ENCODE measurements around the gene SRSF12. TPM values are rescaled to one million over a fixed set of nuclear protein-coding genes. Genes with fewer than 3 reads are reported as not detected.

The SRSF12 gene
- total and polyA plus RNA-seq, 9 of the 15 experiments (the other 6 are each of a cell fraction or from before 2014, with no cell fraction given) = not detected

DNA sequence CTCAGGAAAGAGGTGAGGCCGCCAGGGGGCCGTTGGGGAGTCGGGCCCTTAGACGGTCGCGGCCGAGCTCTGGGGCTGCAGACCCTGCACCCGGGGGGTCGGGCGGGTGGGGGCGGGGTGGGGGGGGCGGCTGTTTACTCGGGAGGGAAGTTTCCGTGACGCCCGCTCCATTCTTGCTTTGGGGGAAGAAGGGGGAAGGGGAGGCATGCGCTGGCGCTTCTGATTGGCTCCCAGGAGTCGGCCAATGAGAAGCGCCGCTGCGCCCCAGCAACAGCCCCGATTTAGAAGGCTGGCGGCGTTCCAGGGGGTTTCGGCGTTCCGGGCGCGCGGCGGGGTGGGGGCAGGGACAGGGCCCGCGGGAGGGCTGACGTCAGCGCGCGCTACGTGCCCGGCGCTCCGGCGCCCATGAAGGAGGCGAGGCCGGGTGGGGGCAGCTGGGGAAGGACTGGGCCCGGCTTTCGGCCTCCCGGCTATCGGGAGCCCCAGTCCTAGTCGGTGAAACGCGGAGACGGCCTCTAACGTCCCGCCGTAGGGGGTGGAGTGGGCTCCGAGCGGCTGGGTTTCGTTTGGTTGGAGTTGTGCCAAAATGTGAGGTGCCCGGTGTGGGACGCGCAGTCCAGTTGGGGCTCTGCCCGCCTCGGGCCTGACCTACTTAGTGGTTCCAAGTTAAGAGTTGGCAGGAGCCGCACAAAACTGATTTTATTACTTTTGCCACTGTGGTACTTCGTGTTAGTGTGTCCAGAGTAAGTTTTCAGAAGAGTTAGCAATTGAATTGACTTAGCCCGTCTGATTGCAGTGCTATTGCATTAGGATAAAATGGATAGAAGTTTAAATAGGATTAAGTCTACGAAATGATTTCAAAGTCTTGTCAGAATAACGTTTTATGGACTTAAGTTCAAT is 36.2 kb downstream of the SRSF12 start (continued):
- TF ChIP-seq RNF2 (IDR thresholded peaks at IDR 0.05) (peak; percentile 51), SMAD3 (CRISPR knock-in tag; conservative IDR thresholded peaks at IDR 0.05) (peak; percentile 65; the same call in 1 of the 2 replicates), PML (IDR thresholded peaks at IDR 0.05; ENCODE audit: low read length) (peak; percentile 54; the same call in 1 of the 2 replicates), CBFB (CRISPR knock-in tag; IDR thresholded peaks at IDR 0.05) (no peak), ZNF143 (CRISPR knock-in tag; IDR thresholded peaks at IDR 0.05) (no peak), SMARCB1 (IDR thresholded peaks at IDR 0.05; ENCODE audit: insufficient read length, low read depth) (no peak), CREM (IDR thresholded peaks at IDR 0.05; ENCODE audit: low read depth) (peak; percentile 94), NRF1 (conservative IDR thresholded peaks at IDR 0.05 in 1 of 2, IDR thresholded peaks at IDR 0.05 in 1 of 2) (peak; percentile 70 to 75), ZNF717 (CRISPR knock-in tag; IDR thresholded peaks at IDR 0.05) (no peak), MAZ (CRISPR knock-in tag; conservative IDR thresholded peaks at IDR 0.05 in 1 of 2, IDR thresholded peaks at IDR 0.05 in 1 of 2) (peak; percentile 92 to 95), KDM5B (IDR thresholded peaks at IDR 0.05; ENCODE audit: insufficient replicate concordance, low read depth, low read length) (peak; percentile 80), RB1 (IDR thresholded peaks at IDR 0.05; ENCODE audit: low read depth) (peak; percentile 72), TAF1 (IDR thresholded peaks at IDR 0.05; ENCODE audit: control insufficient read depth, extremely low read depth, insufficient read depth, low read length, severe bottlenecking) (peak; percentile 45), SUPT5H (IDR thresholded peaks at IDR 0.05) (peak; percentile 82), PCBP2 (IDR thresholded peaks at IDR 0.05; ENCODE audit: low read depth, low read length, poor library complexity, severe bottlenecking) (no peak), SMAD4 (CRISPR knock-in tag; conservative IDR thresholded peaks at IDR 0.05) (peak; percentile 44)
- TF ChIP-seq, protein P1, sequence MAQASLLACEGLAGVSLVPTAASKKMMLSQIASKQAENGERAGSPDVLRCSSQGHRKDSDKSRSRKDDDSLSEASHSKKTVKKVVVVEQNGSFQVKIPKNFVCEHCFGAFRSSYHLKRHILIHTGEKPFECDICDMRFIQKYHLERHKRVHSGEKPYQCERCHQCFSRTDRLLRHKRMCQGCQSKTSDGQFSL (CRISPR knock-in tag; IDR thresholded peaks at IDR 0.05) = peak; percentile 28; the same call in 1 of the 2 replicates
- TF ChIP-seq, protein P1 (tag; IDR thresholded peaks at IDR 0.05) = peak in 1 of 2 experiments; percentile 77; a peak in 2 of 4 replicates
- TF ChIP-seq, protein P2, sequence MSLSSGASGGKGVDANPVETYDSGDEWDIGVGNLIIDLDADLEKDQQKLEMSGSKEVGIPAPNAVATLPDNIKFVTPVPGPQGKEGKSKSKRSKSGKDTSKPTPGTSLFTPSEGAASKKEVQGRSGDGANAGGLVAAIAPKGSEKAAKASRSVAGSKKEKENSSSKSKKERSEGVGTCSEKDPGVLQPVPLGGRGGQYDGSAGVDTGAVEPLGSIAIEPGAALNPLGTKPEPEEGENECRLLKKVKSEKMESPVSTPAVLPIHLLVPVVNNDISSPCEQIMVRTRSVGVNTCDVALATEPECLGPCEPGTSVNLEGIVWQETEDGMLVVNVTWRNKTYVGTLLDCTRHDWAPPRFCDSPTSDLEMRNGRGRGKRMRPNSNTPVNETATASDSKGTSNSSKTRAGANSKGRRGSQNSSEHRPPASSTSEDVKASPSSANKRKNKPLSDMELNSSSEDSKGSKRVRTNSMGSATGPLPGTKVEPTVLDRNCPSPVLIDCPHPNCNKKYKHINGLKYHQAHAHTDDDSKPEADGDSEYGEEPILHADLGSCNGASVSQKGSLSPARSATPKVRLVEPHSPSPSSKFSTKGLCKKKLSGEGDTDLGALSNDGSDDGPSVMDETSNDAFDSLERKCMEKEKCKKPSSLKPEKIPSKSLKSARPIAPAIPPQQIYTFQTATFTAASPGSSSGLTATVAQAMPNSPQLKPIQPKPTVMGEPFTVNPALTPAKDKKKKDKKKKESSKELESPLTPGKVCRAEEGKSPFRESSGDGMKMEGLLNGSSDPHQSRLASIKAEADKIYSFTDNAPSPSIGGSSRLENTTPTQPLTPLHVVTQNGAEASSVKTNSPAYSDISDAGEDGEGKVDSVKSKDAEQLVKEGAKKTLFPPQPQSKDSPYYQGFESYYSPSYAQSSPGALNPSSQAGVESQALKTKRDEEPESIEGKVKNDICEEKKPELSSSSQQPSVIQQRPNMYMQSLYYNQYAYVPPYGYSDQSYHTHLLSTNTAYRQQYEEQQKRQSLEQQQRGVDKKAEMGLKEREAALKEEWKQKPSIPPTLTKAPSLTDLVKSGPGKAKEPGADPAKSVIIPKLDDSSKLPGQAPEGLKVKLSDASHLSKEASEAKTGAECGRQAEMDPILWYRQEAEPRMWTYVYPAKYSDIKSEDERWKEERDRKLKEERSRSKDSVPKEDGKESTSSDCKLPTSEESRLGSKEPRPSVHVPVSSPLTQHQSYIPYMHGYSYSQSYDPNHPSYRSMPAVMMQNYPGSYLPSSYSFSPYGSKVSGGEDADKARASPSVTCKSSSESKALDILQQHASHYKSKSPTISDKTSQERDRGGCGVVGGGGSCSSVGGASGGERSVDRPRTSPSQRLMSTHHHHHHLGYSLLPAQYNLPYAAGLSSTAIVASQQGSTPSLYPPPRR (CRISPR knock-in tag; IDR thresholded peaks at IDR 0.05; ENCODE audit: borderline replicate concordance) = no peak
- TF ChIP-seq, protein P3, sequence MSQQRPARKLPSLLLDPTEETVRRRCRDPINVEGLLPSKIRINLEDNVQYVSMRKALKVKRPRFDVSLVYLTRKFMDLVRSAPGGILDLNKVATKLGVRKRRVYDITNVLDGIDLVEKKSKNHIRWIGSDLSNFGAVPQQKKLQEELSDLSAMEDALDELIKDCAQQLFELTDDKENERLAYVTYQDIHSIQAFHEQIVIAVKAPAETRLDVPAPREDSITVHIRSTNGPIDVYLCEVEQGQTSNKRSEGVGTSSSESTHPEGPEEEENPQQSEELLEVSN (IDR thresholded peaks at IDR 0.05; ENCODE audit: borderline replicate concordance in 1 of 2, extremely low read depth in 1 of 2, insufficient read depth in 1 of 2, insufficient read length in 1 of 2, low read depth in 1 of 2, low read length in 1 of 2, poor library complexity in 1 of 2, severe bottlenecking in 1 of 2) = peak; percentile 44 to 53

All from K562 (cell line).